HG03159 (cell line): Measurements from ENCODE around the gene CHCHD10.
A peak's percentile ranks its signal among the peaks of the same experiment; 100 is the strongest.
"Not testable (repeated sequence)": the region's sequence is repeated elsewhere in the genome, so short reads cannot be mapped to it uniquely, and the experiment has no call there.

Experiments used
- ATAC-seq: cut with Tn5 transposase; IDR thresholded peaks from one replicate; pipeline ENCODE4 v1.9.1; 2021; ENCODE audit warnings: mild to moderate bottlenecking, moderate library complexity; ENCODE audit not compliant: unreplicated experiment

Gene CHCHD10

GRCh38 chr22:23751441-23751996 lies 16.3 kb downstream of the CHCHD10 start:
- ATAC-seq, result peak; percentile 10

GRCh38 chr22:23750714-23751440 lies 16.9 kb downstream of the CHCHD10 start, which contains the start of gene ZNF70:
ZNF70 (minus strand) TSS chr22:23751112; CDS start chr22:23745140, 5,972 bp downstream.
- ATAC-seq, result peak; percentile 73

GRCh38 chr22:23750367-23750713 lies 17.4 kb downstream of the CHCHD10 start:
- no peak for ATAC-seq

GRCh38 chr22:23749841-23750301 lies 17.9 kb downstream of the CHCHD10 start:
- no peak for ATAC-seq

GRCh38 chr22:23745791-23746190 lies 22.0 kb downstream of the CHCHD10 start:
- ATAC-seq, result no peak

GRCh38 chr22:23744485-23744884 lies 23.3 kb downstream of the CHCHD10 start:
- ATAC-seq, result no peak

GRCh38 chr22:23744001-23744400 lies 23.8 kb downstream of the CHCHD10 start:
- no peak for ATAC-seq

GRCh38 chr22:23743303-23743705 lies 24.5 kb downstream of the CHCHD10 start:
- ATAC-seq, result no peak

GRCh38 chr22:23742505-23743264 lies 25.1 kb downstream of the CHCHD10 start:
- no peak for ATAC-seq

- no peak for ATAC-seq
Measured at GRCh38 chr22:23737696-23738095, 30.1 kb downstream of the CHCHD10 start.

- ATAC-seq, result not testable (repeated sequence)
Measured at GRCh38 chr22:23728108-23728507, 39.7 kb downstream of the CHCHD10 start.

- ATAC-seq, result no peak
Measured at GRCh38 chr22:23722724-23723123, 45.0 kb downstream of the CHCHD10 start.

GRCh38 chr22:23722160-23722559 lies 45.6 kb downstream of the CHCHD10 start:
- no peak for ATAC-seq

GRCh38 chr22:23720855-23721254 lies 46.9 kb downstream of the CHCHD10 start:
- no peak for ATAC-seq

- no peak for ATAC-seq
Measured at GRCh38 chr22:23718371-23719165, 49.2 kb downstream of the CHCHD10 start.

GRCh38 chr22:23716811-23717801 lies 50.7 kb downstream of the CHCHD10 start:
- peak; percentile 72 for ATAC-seq
